ENCODE measurements around the gene PSPN.

PSPN gene

GRCh38 chr19:6375411-6376010, at the start of gene PSPN:
Gene PSPN (minus strand): TSS chr19:6375933. CDS start chr19:6375849, 84 bp downstream.
- no peak for DNase-seq (ENCODE audit: low read depth)

GRCh38 chr19:6424939-6425731, 49.4 kb upstream of the PSPN start:
- peak; percentile 99 for DNase-seq (ENCODE audit: low read depth)

- DNase-seq (ENCODE audit: low read depth) = no peak
Measured at GRCh38 chr19:6424195-6424938, 48.6 kb upstream of the PSPN start, which contains the start of gene KHSRP. Gene KHSRP (minus strand): TSS chr19:6424811. CDS start chr19:6424701, 110 bp downstream.

GRCh38 chr19:6423499-6424194, 47.9 kb upstream of the PSPN start:
- no peak for DNase-seq (ENCODE audit: low read depth)

- DNase-seq (ENCODE audit: low read depth) = no peak
Measured at GRCh38 chr19:6421075-6422014, 45.6 kb upstream of the PSPN start.

GRCh38 chr19:6418562-6418932, 42.8 kb upstream of the PSPN start:
- no peak for DNase-seq (ENCODE audit: low read depth)

- DNase-seq (ENCODE audit: low read depth) = no peak
Measured at GRCh38 chr19:6417713-6418561, 42.2 kb upstream of the PSPN start.

GRCh38 chr19:6416658-6417405, 41.1 kb upstream of the PSPN start:
- DNase-seq (ENCODE audit: low read depth) = no peak

GRCh38 chr19:6415591-6416190, 40.0 kb upstream of the PSPN start:
- no peak for DNase-seq (ENCODE audit: low read depth)

- DNase-seq (ENCODE audit: low read depth) = no peak
Measured at GRCh38 chr19:6414793-6415590, 39.3 kb upstream of the PSPN start.

GRCh38 chr19:6413721-6414643, 38.2 kb upstream of the PSPN start:
- no peak for DNase-seq (ENCODE audit: low read depth)

GRCh38 chr19:6413291-6413690, 37.6 kb upstream of the PSPN start:
- DNase-seq (ENCODE audit: low read depth) = no peak

GRCh38 chr19:6412447-6413091, 36.8 kb upstream of the PSPN start:
- no peak for DNase-seq (ENCODE audit: low read depth)

GRCh38 chr19:6412061-6412446, 36.3 kb upstream of the PSPN start:
- no peak for DNase-seq (ENCODE audit: low read depth)

GRCh38 chr19:6409346-6409745, 33.6 kb upstream of the PSPN start:
- DNase-seq (ENCODE audit: low read depth) = no peak

- DNase-seq (ENCODE audit: low read depth) = no peak
Measured at GRCh38 chr19:6406401-6406800, 30.7 kb upstream of the PSPN start.
